Panc1 (cell line): Measurements from ENCODE around the gene TMEM204. TPM values are rescaled to one million over a fixed set of nuclear protein-coding genes. Genes with fewer than 3 reads are reported as not detected.

ENCODE experiments used
- ATAC-seq: fragments of 200-7000 bp; cut with Tn5 transposase; 2 replicates; pipeline ENCODE4 v1.9.1; 2020; ENCODE audit warnings: mild to moderate bottlenecking, moderate library complexity
- BruUV-seq: library from RNA; stranded (reverse); fragments of 400-500 nt; replicated peaks from 2 replicates; lab custom pipeline; 2021; lab: Mats Ljungman, UMichigan
- CTCF ChIA-PET: fragments of 300-600 bp; sonication (Branson Sonifier 250); formaldehyde crosslinking; loops from one replicate; lab custom pipeline; 2022; ENCODE audit warnings: antibody characterized with exemption; lab: Charles Lee
- POLR2A ChIA-PET: fragments of 300-600 bp; sonication (Branson Sonifier 250); formaldehyde crosslinking; loops from one replicate; lab custom pipeline; 2022; ENCODE audit warnings: antibody characterized with exemption; lab: Charles Lee
- DNase-seq: peaks from one replicate; pipeline ENCODE4 v3.0.0-alpha.2; 2010; ENCODE audit warnings: low read depth, low spot score
- H3K27ac ChIP-seq: 2 replicates; pipeline ENCODE4 v1.5.1; 2011; ENCODE audit warnings: mild to moderate bottlenecking, low read length, inconsistent platforms
- H3K27me3 ChIP-seq: fragments of 200-500 bp; sonication (Bioruptor generic); 2 replicates; pipeline ENCODE4 v1.6.0; 2014; ENCODE audit warnings: low read length, inconsistent platforms; ENCODE audit not compliant: control insufficient read depth, insufficient read depth
- H3K36me3 ChIP-seq: fragments of 200-500 bp; sonication (Bioruptor generic); 2 replicates; pipeline ENCODE4 v1.5.1; 2014; ENCODE audit warnings: inconsistent platforms, mild to moderate bottlenecking, low read length, moderate library complexity; ENCODE audit not compliant: control insufficient read depth, insufficient read depth
- H3K4me1 ChIP-seq: 2 replicates; pipeline ENCODE4 v1.5.1; 2011; ENCODE audit warnings: inconsistent platforms, mild to moderate bottlenecking, low read length, moderate library complexity; ENCODE audit not compliant: control insufficient read depth, insufficient read depth
- H3K4me3 ChIP-seq, 2 experiments: 2 replicates each; pipeline ENCODE4 v1.5.1; 2011 to 2012; ENCODE audit warnings: low read depth in 2 of 2, low read length in 2 of 2, mild to moderate bottlenecking in 2 of 2, inconsistent platforms in 1 of 2, moderate library complexity in 1 of 2
- H3K9me3 ChIP-seq: fragments of 200-500 bp; sonication (Bioruptor generic); 2 replicates; pipeline ENCODE4 v1.5.1; 2014; ENCODE audit warnings: low read depth, mild to moderate bottlenecking, inconsistent platforms, low read length, moderate library complexity; ENCODE audit not compliant: control insufficient read depth, insufficient read depth
- CTCF ChIP-seq: fragments of 450-650 bp; IDR thresholded peaks from 2 replicates; pipeline ENCODE4 v1.5.1; 2017; ENCODE audit warnings: mild to moderate bottlenecking
- POLR2AphosphoS5 ChIP-seq: IDR thresholded peaks from 2 replicates; pipeline ENCODE4 v1.6.1; 2012; ENCODE audit warnings: mild to moderate bottlenecking, low read depth, low read length, moderate library complexity
- REST ChIP-seq, 2 experiments: IDR thresholded peaks; 2 replicates each; pipeline ENCODE4 v1.6.1; 2011 to 2012; ENCODE audit warnings: low read depth in 2 of 2, control low read depth in 1 of 2, low read length in 1 of 2, mild to moderate bottlenecking in 1 of 2, moderate library complexity in 1 of 2; ENCODE audit not compliant: insufficient read depth in 1 of 2
- SIN3A ChIP-seq: IDR thresholded peaks from 2 replicates; pipeline ENCODE4 v1.6.1; 2012; ENCODE audit warnings: low read depth, mild to moderate bottlenecking, low read length, moderate library complexity, borderline replicate concordance; ENCODE audit not compliant: insufficient read depth
- TCF7L2 ChIP-seq: IDR thresholded peaks from 2 replicates; pipeline ENCODE4 v1.6.1; 2011; ENCODE audit warnings: mild to moderate bottlenecking, low read depth, low read length, inconsistent platforms
- in situ Hi-C: cut with HindIII; loops from 2 replicates; pipeline ENCODE4 v1.10.0; 2016; ENCODE audit warnings: low sequenced_read_pairs, low pct_unique_long_range_greater_than_20kb
- intact Hi-C: fragments of 100-400 bp; cut with micrococcal nuclease; formaldehyde crosslinking; loops from one replicate; pipeline ENCODE4 v1.10.0; 2022; ENCODE audit not compliant: unreplicated experiment
- total RNA-seq: library from RNA; stranded (reverse); gene quantifications from one replicate; pipeline ENCODE4 v1.2.1, GENCODE V29; 2021; ENCODE audit not compliant: unreplicated experiment

The TMEM204 gene
- total RNA-seq, 1 experiment from 2014 or later, result 0.13 TPM

- Histone ChIP-seq H3K4me3 (no peak overlapping the region), H3K4me1 (peaks cover 7% of the 10 kb centered on the region), H3K27ac (no peak overlapping the region), H3K9me3 (no peaks in the 10 kb centered on the region), H3K27me3 (no peaks in the 10 kb centered on the region), H3K36me3 (peaks cover 2% of the 10 kb centered on the region; the same call in 1 of the 2 replicates)
- POLR2A ChIA-PET, result interaction anchor here (0.5 kb wide), 1 partner anchor 121 kb away, joined by 3 read pairs; no protein-coding TSS in a partner anchor
- BruUV-seq, result no TSS peak
- DNase-seq (no peak), ATAC-seq (no peak)
- TF ChIP-seq CTCF, result no peak
- TF ChIP-seq REST (IDR thresholded peaks at IDR 0.05; ENCODE audit: insufficient read depth in 1 of 2, low read depth in 2 of 2, low read length in 1 of 2), result no peak
- no peak for TF ChIP-seq TCF7L2
- TF ChIP-seq POLR2AphosphoS5, result no peak
- no peak for TF ChIP-seq SIN3A
- intact Hi-C loops (no loop called here), in situ Hi-C loops (no loop called here)
- CTCF ChIA-PET, result no interaction called here
Measured at GRCh38 chr16:1489077-1489476, 44.4 kb upstream of the TMEM204 start.

DNA sequence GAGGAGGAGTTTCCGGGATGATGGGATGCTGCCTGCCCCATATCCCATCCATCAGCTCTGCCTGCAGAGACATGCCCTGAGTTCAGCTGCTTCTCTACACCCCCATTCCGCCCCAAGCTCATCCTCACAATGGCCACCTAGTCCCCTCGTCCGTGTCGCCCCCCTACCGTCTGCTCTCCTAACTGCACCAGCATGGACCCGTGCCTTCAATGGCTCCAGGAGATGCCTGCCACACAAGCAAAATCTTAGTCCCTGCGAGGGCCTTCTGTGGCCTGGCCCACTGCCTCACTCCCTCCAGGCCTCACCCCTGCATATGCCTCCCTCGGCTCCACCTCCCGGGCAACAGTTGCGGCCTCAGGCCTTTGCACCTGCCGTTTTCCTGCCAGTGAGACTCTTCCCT is 42.1 kb upstream of the TMEM204 start:
- in situ Hi-C loops, result no loop called here
- H3K4me3 ChIP-seq, result no peak overlapping the region
- no TSS peak for BruUV-seq
- intact Hi-C loops, result no loop called here
- ChIA-PET CTCF (no interaction called here), POLR2A (no interaction called here)
- no peak for DNase-seq
- H3K27me3 ChIP-seq, result no peaks in the 10 kb centered on the region
- H3K27ac ChIP-seq, result no peak overlapping the region
- no peaks in the 10 kb centered on the region for H3K9me3 ChIP-seq
- peaks cover 12% of the 10 kb centered on the region for H3K4me1 ChIP-seq
- ATAC-seq, result no peak
- no peak for TF ChIP-seq CTCF
- no peak for TF ChIP-seq TCF7L2
- no peak for TF ChIP-seq REST (IDR thresholded peaks at IDR 0.05; ENCODE audit: insufficient read depth in 1 of 2, low read depth in 2 of 2, low read length in 1 of 2)
- no peak for TF ChIP-seq SIN3A
- TF ChIP-seq POLR2AphosphoS5, result no peak
- peaks cover 2% of the 10 kb centered on the region; the same call in 1 of the 2 replicates for H3K36me3 ChIP-seq
